WTC11 (cell line): ENCODE data around the gene BAIAP2L2. TPM values are rescaled to one million over a fixed set of nuclear protein-coding genes. Genes with fewer than 3 reads are reported as not detected.

Source experiments
- CREM ChIP-seq: sonication (generic); formaldehyde crosslinking; IDR thresholded peaks from 2 replicates; pipeline ENCODE4 v1.8.1; 2022; ENCODE audit warnings: mild to moderate bottlenecking, missing genetic modification reagents, moderate library complexity
- FOXJ3 ChIP-seq: sonication (generic); formaldehyde crosslinking; IDR thresholded peaks from 2 replicates; pipeline ENCODE4 v1.9.0; 2021; ENCODE audit warnings: missing genetic modification reagents, mild to moderate bottlenecking, borderline replicate concordance
- FOXP1 ChIP-seq: sonication (generic); formaldehyde crosslinking; IDR thresholded peaks from 2 replicates; pipeline ENCODE4 v1.8.0; 2022; ENCODE audit warnings: missing genetic modification reagents, mild to moderate bottlenecking, moderate library complexity, borderline replicate concordance
- GABPB1 ChIP-seq: sonication (generic); formaldehyde crosslinking; IDR thresholded peaks from 2 replicates; pipeline ENCODE4 v1.8.1; 2023; ENCODE audit warnings: mild to moderate bottlenecking, missing genetic modification reagents
- HMGA2 ChIP-seq: fragments of 250-450 bp; sonication (Bioruptor Pico); IDR thresholded peaks from 2 replicates; pipeline ENCODE4 v1.4.0; 2021; ENCODE audit warnings: mild to moderate bottlenecking, moderate library complexity
- JUN ChIP-seq: sonication (generic); formaldehyde crosslinking; IDR thresholded peaks from 2 replicates; pipeline ENCODE4 v1.8.0; 2023; ENCODE audit warnings: mild to moderate bottlenecking, missing genetic modification reagents
- KAT7 ChIP-seq: sonication (generic); formaldehyde crosslinking; IDR thresholded peaks from 2 replicates; pipeline ENCODE4 v1.8.1; 2023; ENCODE audit warnings: missing genetic modification reagents, mild to moderate bottlenecking, borderline replicate concordance
- NFATC4 ChIP-seq: fragments of 250-450 bp; sonication (Bioruptor Pico); IDR thresholded peaks from 2 replicates; pipeline ENCODE4 v1.9.0; 2021; ENCODE audit warnings: mild to moderate bottlenecking
- NFYB ChIP-seq: sonication (generic); formaldehyde crosslinking; conservative IDR thresholded peaks from 2 replicates; pipeline ENCODE4 v1.8.0; 2022; ENCODE audit warnings: low read depth, missing genetic modification reagents
- NR1H2 ChIP-seq: sonication (generic); formaldehyde crosslinking; IDR thresholded peaks from 2 replicates; pipeline ENCODE4 v1.9.0; 2021; ENCODE audit warnings: mild to moderate bottlenecking, moderate library complexity, missing genetic modification reagents
- NR3C1 ChIP-seq: sonication (generic); formaldehyde crosslinking; conservative IDR thresholded peaks from 2 replicates; pipeline ENCODE4 v1.8.1; 2023; ENCODE audit warnings: low read depth, mild to moderate bottlenecking, missing genetic modification reagents
- OVOL2 ChIP-seq: fragments of 250-450 bp; sonication (Bioruptor Pico); IDR thresholded peaks from 2 replicates; pipeline ENCODE4 v1.9.0; 2021; ENCODE audit warnings: mild to moderate bottlenecking, borderline replicate concordance
- PRRX2 ChIP-seq: fragments of 250-450 bp; sonication (Bioruptor Pico); IDR thresholded peaks from 2 replicates; pipeline ENCODE4 v1.8.0; 2021; ENCODE audit warnings: mild to moderate bottlenecking
- SMAD4 ChIP-seq: sonication (generic); formaldehyde crosslinking; IDR thresholded peaks from 2 replicates; pipeline ENCODE4 v1.8.0; 2022; ENCODE audit warnings: mild to moderate bottlenecking, missing genetic modification reagents
- SOX15 ChIP-seq: fragments of 250-450 bp; sonication (Bioruptor Pico); IDR thresholded peaks from 2 replicates; pipeline ENCODE4 v1.9.0; 2021; ENCODE audit warnings: mild to moderate bottlenecking
- ZBTB21 ChIP-seq: sonication (generic); formaldehyde crosslinking; IDR thresholded peaks from 2 replicates; pipeline ENCODE4 v1.8.1; 2023; ENCODE audit warnings: mild to moderate bottlenecking, missing genetic modification reagents, borderline replicate concordance
- ZNF219 ChIP-seq: sonication (generic); formaldehyde crosslinking; IDR thresholded peaks from 2 replicates; pipeline ENCODE4 v1.8.0; 2023; ENCODE audit warnings: missing genetic modification reagents, mild to moderate bottlenecking, borderline replicate concordance
- ZNF263 ChIP-seq: sonication (generic); formaldehyde crosslinking; IDR thresholded peaks from 2 replicates; pipeline ENCODE4 v1.8.1; 2022; ENCODE audit warnings: low read depth, mild to moderate bottlenecking, moderate library complexity, missing genetic modification reagents
- ZNF423 ChIP-seq: fragments of 250-450 bp; sonication (Bioruptor Pico); IDR thresholded peaks from 2 replicates; pipeline ENCODE4 v2.1.2; 2022; ENCODE audit warnings: mild to moderate bottlenecking, moderate library complexity
- total RNA-seq: library from RNA; stranded (reverse); gene quantifications from 3 replicates; pipeline ENCODE4 v1.2.3, GENCODE V29; 2021
- TF ChIP-seq, protein P1 (sequence below): fragments of 250-450 bp; sonication (Bioruptor Pico); IDR thresholded peaks from 2 replicates; pipeline ENCODE4 v1.9.0; 2021; ENCODE audit warnings: mild to moderate bottlenecking, borderline replicate concordance
- TF ChIP-seq, protein P2 (sequence below): sonication (generic); formaldehyde crosslinking; IDR thresholded peaks from 2 replicates; pipeline ENCODE4 v1.8.1; 2022; ENCODE audit warnings: low read depth, missing genetic modification reagents, borderline replicate concordance
- TF ChIP-seq, protein P3 (sequence below): sonication (generic); formaldehyde crosslinking; IDR thresholded peaks from 2 replicates; pipeline ENCODE4 v1.8.0; 2023; ENCODE audit warnings: missing genetic modification reagents
- TF ChIP-seq, protein P4 (sequence below): sonication (generic); formaldehyde crosslinking; IDR thresholded peaks from 2 replicates; pipeline ENCODE4 v1.8.0; 2022; ENCODE audit warnings: mild to moderate bottlenecking, missing genetic modification reagents
- TF ChIP-seq, protein P5 (sequence below): sonication (generic); formaldehyde crosslinking; IDR thresholded peaks from 2 replicates; pipeline ENCODE4 v1.8.0; 2022; ENCODE audit warnings: mild to moderate bottlenecking, missing genetic modification reagents
- TF ChIP-seq, protein P6 (sequence below): sonication (generic); formaldehyde crosslinking; IDR thresholded peaks from 2 replicates; pipeline ENCODE4 v1.8.0; 2022; ENCODE audit warnings: mild to moderate bottlenecking, missing genetic modification reagents
- TF ChIP-seq, protein P7 (sequence below): fragments of 200-600 bp; IDR thresholded peaks from 2 replicates; pipeline ENCODE4 v1.8.0; 2022; ENCODE audit warnings: antibody characterized with exemption
- TF ChIP-seq, protein P8 (sequence below): sonication (generic); formaldehyde crosslinking; IDR thresholded peaks from 2 replicates; pipeline ENCODE4 v1.8.1; 2023; ENCODE audit warnings: mild to moderate bottlenecking, missing genetic modification reagents, moderate library complexity

The BAIAP2L2 gene
- total RNA-seq, 1 experiment from 2014 or later: 3.0 TPM

DNA sequence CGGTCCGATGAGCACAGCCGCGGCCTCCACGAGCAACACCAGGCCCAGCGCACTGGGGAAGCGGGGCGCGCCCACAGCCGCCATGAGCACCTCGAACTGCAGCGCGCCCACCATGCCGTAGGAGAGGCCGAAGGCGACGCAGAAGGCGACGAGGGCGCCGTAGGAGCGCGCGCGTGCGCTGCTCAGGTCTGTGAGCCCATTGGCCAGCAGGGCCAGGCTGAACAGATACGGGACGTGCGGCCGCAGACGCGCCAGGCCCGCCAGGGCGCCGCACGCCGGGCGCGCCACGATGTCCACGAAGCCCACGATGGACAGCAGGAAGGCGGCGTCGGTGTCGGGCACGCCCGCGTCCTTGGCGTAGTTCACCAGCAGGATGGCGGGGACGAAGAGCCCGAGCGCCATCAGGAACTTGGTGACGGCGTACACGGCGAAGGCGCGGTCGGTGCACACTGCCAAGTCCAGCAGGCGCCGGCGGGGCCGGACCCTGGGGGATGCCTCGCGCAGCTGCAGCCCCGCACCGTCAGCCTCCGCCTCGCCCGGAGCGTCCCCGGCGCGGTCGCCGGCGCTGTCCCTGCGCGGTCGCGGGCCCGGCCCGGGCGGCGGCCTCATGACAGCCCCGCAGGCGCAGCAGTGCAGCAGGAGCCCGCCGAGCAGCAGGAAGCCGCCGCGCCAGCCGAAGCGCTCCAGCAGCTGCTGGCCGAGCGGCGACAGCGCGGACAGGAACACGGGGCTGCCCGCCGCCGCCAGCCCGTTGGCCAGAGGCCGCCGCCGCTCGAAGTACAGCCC lies 29.4 kb downstream of the BAIAP2L2 start (continued):
- TF ChIP-seq, protein P1, sequence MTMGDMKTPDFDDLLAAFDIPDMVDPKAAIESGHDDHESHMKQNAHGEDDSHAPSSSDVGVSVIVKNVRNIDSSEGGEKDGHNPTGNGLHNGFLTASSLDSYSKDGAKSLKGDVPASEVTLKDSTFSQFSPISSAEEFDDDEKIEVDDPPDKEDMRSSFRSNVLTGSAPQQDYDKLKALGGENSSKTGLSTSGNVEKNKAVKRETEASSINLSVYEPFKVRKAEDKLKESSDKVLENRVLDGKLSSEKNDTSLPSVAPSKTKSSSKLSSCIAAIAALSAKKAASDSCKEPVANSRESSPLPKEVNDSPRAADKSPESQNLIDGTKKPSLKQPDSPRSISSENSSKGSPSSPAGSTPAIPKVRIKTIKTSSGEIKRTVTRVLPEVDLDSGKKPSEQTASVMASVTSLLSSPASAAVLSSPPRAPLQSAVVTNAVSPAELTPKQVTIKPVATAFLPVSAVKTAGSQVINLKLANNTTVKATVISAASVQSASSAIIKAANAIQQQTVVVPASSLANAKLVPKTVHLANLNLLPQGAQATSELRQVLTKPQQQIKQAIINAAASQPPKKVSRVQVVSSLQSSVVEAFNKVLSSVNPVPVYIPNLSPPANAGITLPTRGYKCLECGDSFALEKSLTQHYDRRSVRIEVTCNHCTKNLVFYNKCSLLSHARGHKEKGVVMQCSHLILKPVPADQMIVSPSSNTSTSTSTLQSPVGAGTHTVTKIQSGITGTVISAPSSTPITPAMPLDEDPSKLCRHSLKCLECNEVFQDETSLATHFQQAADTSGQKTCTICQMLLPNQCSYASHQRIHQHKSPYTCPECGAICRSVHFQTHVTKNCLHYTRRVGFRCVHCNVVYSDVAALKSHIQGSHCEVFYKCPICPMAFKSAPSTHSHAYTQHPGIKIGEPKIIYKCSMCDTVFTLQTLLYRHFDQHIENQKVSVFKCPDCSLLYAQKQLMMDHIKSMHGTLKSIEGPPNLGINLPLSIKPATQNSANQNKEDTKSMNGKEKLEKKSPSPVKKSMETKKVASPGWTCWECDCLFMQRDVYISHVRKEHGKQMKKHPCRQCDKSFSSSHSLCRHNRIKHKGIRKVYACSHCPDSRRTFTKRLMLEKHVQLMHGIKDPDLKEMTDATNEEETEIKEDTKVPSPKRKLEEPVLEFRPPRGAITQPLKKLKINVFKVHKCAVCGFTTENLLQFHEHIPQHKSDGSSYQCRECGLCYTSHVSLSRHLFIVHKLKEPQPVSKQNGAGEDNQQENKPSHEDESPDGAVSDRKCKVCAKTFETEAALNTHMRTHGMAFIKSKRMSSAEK (CRISPR knock-in tag): no peak
- TF ChIP-seq ZNF423 (CRISPR knock-in tag) (no peak), NR1H2 (CRISPR knock-in tag) (peak; percentile 77), FOXP1 (peak; percentile 96), SMAD4 (peak; percentile 89), CREM (CRISPR knock-in tag) (peak; percentile 76; the same call in 1 of the 2 replicates), ZBTB21 (CRISPR knock-in tag) (peak; percentile 83), ZNF219 (CRISPR knock-in tag) (no peak), NFYB (peak; percentile 74), SOX15 (no peak), JUN (CRISPR knock-in tag) (peak; percentile 92), NR3C1 (CRISPR knock-in tag) (no peak), FOXJ3 (no peak), GABPB1 (CRISPR knock-in tag) (no peak), NFATC4 (CRISPR knock-in tag) (no peak), HMGA2 (CRISPR knock-in tag) (no peak), KAT7 (no peak), ZNF263 (CRISPR knock-in tag) (peak; percentile 75), OVOL2 (CRISPR knock-in tag) (no peak), PRRX2 (no peak)
- TF ChIP-seq, protein P2, sequence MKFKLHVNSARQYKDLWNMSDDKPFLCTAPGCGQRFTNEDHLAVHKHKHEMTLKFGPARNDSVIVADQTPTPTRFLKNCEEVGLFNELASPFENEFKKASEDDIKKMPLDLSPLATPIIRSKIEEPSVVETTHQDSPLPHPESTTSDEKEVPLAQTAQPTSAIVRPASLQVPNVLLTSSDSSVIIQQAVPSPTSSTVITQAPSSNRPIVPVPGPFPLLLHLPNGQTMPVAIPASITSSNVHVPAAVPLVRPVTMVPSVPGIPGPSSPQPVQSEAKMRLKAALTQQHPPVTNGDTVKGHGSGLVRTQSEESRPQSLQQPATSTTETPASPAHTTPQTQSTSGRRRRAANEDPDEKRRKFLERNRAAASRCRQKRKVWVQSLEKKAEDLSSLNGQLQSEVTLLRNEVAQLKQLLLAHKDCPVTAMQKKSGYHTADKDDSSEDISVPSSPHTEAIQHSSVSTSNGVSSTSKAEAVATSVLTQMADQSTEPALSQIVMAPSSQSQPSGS (CRISPR knock-in tag): peak; percentile 94
- TF ChIP-seq, protein P3, sequence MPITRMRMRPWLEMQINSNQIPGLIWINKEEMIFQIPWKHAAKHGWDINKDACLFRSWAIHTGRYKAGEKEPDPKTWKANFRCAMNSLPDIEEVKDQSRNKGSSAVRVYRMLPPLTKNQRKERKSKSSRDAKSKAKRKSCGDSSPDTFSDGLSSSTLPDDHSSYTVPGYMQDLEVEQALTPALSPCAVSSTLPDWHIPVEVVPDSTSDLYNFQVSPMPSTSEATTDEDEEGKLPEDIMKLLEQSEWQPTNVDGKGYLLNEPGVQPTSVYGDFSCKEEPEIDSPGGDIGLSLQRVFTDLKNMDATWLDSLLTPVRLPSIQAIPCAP: peak; percentile 97
- TF ChIP-seq, protein P4, sequence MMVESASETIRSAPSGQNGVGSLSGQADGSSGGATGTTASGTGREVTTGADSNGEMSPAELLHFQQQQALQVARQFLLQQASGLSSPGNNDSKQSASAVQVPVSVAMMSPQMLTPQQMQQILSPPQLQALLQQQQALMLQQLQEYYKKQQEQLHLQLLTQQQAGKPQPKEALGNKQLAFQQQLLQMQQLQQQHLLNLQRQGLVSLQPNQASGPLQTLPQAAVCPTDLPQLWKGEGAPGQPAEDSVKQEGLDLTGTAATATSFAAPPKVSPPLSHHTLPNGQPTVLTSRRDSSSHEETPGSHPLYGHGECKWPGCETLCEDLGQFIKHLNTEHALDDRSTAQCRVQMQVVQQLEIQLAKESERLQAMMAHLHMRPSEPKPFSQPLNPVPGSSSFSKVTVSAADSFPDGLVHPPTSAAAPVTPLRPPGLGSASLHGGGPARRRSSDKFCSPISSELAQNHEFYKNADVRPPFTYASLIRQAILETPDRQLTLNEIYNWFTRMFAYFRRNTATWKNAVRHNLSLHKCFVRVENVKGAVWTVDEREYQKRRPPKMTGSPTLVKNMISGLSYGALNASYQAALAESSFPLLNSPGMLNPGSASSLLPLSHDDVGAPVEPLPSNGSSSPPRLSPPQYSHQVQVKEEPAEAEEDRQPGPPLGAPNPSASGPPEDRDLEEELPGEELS (CRISPR knock-in tag): peak; percentile 98
- TF ChIP-seq, protein P5, sequence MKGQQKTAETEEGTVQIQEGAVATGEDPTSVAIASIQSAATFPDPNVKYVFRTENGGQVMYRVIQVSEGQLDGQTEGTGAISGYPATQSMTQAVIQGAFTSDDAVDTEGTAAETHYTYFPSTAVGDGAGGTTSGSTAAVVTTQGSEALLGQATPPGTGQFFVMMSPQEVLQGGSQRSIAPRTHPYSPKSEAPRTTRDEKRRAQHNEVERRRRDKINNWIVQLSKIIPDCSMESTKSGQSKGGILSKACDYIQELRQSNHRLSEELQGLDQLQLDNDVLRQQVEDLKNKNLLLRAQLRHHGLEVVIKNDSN: peak; percentile 72
- TF ChIP-seq, protein P6, sequence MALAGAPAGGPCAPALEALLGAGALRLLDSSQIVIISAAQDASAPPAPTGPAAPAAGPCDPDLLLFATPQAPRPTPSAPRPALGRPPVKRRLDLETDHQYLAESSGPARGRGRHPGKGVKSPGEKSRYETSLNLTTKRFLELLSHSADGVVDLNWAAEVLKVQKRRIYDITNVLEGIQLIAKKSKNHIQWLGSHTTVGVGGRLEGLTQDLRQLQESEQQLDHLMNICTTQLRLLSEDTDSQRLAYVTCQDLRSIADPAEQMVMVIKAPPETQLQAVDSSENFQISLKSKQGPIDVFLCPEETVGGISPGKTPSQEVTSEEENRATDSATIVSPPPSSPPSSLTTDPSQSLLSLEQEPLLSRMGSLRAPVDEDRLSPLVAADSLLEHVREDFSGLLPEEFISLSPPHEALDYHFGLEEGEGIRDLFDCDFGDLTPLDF (CRISPR knock-in tag): peak; percentile 95
- TF ChIP-seq, protein P7, sequence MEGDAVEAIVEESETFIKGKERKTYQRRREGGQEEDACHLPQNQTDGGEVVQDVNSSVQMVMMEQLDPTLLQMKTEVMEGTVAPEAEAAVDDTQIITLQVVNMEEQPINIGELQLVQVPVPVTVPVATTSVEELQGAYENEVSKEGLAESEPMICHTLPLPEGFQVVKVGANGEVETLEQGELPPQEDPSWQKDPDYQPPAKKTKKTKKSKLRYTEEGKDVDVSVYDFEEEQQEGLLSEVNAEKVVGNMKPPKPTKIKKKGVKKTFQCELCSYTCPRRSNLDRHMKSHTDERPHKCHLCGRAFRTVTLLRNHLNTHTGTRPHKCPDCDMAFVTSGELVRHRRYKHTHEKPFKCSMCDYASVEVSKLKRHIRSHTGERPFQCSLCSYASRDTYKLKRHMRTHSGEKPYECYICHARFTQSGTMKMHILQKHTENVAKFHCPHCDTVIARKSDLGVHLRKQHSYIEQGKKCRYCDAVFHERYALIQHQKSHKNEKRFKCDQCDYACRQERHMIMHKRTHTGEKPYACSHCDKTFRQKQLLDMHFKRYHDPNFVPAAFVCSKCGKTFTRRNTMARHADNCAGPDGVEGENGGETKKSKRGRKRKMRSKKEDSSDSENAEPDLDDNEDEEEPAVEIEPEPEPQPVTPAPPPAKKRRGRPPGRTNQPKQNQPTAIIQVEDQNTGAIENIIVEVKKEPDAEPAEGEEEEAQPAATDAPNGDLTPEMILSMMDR: no peak
- TF ChIP-seq, protein P8, sequence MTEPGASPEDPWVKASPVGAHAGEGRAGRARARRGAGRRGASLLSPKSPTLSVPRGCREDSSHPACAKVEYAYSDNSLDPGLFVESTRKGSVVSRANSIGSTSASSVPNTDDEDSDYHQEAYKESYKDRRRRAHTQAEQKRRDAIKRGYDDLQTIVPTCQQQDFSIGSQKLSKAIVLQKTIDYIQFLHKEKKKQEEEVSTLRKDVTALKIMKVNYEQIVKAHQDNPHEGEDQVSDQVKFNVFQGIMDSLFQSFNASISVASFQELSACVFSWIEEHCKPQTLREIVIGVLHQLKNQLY (CRISPR knock-in tag): 0 out of 2 replicates have a peak, but pooled peaks have one; percentile 65
